Endodermal cell (in vitro differentiated cells): Measurements from ENCODE around the gene TUT4. TPM values are rescaled to one million over a fixed set of nuclear protein-coding genes. Genes with fewer than 3 reads are reported as not detected.

ENCODE experiments used
- DNase-seq: peaks from one replicate; pipeline ENCODE4 v3.0.0-alpha.2; 2017
- H3K27ac ChIP-seq: 2 replicates; pipeline ENCODE4 v1.5.1; 2013; ENCODE audit warnings: mild to moderate bottlenecking, low read depth, low read length, moderate library complexity
- H3K27me3 ChIP-seq: 2 replicates; pipeline ENCODE4 v1.6.1; 2013; ENCODE audit warnings: mild to moderate bottlenecking, low read length, moderate library complexity; ENCODE audit not compliant: insufficient read depth, control insufficient read depth, poor library complexity, severe bottlenecking
- H3K36me3 ChIP-seq: 2 replicates; pipeline ENCODE4 v1.7.0; 2013; ENCODE audit warnings: mild to moderate bottlenecking, low read length, moderate library complexity; ENCODE audit not compliant: control insufficient read depth, insufficient read depth
- H3K4me1 ChIP-seq: one replicate; pipeline ENCODE4 v1.7.0; 2013; ENCODE audit warnings: low read length; ENCODE audit not compliant: control insufficient read depth, insufficient read depth
- H3K4me3 ChIP-seq: 2 replicates; pipeline ENCODE4 v1.5.1; 2013; ENCODE audit warnings: mild to moderate bottlenecking, low read length, moderate library complexity
- H3K9ac ChIP-seq: 2 replicates; pipeline ENCODE4 v1.6.1; 2013; ENCODE audit warnings: mild to moderate bottlenecking, low read length, moderate library complexity; ENCODE audit not compliant: poor library complexity, severe bottlenecking; ENCODE audit errors: extremely low read depth
- H3K9me3 ChIP-seq: 2 replicates; pipeline ENCODE4 v1.6.1; 2013; ENCODE audit warnings: mild to moderate bottlenecking, low read length, moderate library complexity; ENCODE audit not compliant: control insufficient read depth
- H3K27ac Mint-ChIP-seq: 2 replicates; pipeline ENCODE4 v1.8.0; 2020; ENCODE audit warnings: mixed read lengths
- H3K27me3 Mint-ChIP-seq: 2 replicates; pipeline ENCODE4 v1.8.0; 2021; ENCODE audit warnings: mild to moderate bottlenecking, mixed read lengths; ENCODE audit not compliant: insufficient read depth
- H3K36me3 Mint-ChIP-seq: 2 replicates; pipeline ENCODE4 v1.8.0; 2020; ENCODE audit warnings: low read depth, mixed read lengths
- H3K4me1 Mint-ChIP-seq: 2 replicates; pipeline ENCODE4 v1.8.0; 2020; ENCODE audit warnings: mixed read lengths
- H3K4me3 Mint-ChIP-seq: 2 replicates; pipeline ENCODE4 v1.8.0; 2020; ENCODE audit warnings: mild to moderate bottlenecking, moderate library complexity, mixed read lengths
- H3K9me3 Mint-ChIP-seq: 2 replicates; pipeline ENCODE4 v1.8.0; 2020; ENCODE audit warnings: mild to moderate bottlenecking, mixed read lengths
- WGBS, 2 experiments: methylation state at CpG; one replicate each; pipeline versions ENCODE4 v1.1.5 to v1.1.7; 2013; ENCODE audit warnings: missing lambda C conversion rate in 2 of 2, mixed read lengths in 1 of 2; ENCODE audit not compliant: insufficient coverage in 1 of 2, insufficient read length in 1 of 2; 5-methylcytosine and 5-hydroxymethylcytosine counted together
- total RNA-seq, 2 donors: library from RNA; stranded (reverse); fragmentation: NEBNext Ultra II Directional in 1 of 2; extraction: Animal tissue kit (Norgen Biotek cat#: 25700) in 1 of 2; gene quantifications; 2 replicates in 1 of 2; 3 replicates in 1 of 2; pipeline ENCODE4 v1.2.1, GENCODE V29; 2021
- TF ChIP-seq, protein P1 (sequence below): fragments of 200-600 bp; sonication (generic); conservative IDR thresholded peaks from 2 replicates; pipeline ENCODE4 v1.5.0; 2021; ENCODE audit warnings: antibody characterized with exemption, mild to moderate bottlenecking

TUT4 gene
- total RNA-seq, 2 donors from 2014 or later, result 131 to 170 TPM

DNA sequence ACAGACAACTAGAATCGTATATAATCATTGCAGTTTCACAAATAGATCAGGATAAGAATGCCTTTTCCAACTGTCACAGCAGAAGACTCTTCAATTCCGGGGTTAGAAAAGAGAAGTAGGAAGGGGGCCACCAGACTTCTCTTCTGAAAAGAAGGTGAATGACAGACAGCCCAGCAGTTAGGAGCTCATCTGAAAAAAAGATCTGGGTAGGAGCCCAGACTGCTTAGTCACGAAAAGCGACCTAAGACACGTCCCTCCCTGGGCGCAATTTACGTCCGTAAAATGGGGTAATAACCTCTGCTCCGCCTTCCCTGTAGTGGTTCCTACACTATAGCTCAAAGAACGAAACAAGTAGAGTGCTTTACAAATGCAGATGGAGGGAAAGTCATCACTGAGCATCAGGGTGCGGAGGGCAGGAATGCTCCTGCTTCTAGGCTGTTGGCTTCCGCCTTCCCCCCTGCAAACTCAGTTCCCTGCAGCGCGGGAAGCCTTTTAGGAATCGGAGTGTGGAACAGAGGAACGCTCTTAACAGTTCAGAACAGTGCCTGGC lies 149.3 kb downstream of the TUT4 start:
- H3K9ac ChIP-seq, result peak overlapping the region; percentile 97
- Mint-ChIP-seq H3K27me3 (no peaks in the 10 kb centered on the region), H3K27ac (peak overlapping the region; percentile 99), H3K9me3 (no peaks in the 10 kb centered on the region), H3K4me3 (peak overlapping the region; percentile 96), H3K36me3 (peaks cover 49% of the 10 kb centered on the region), H3K4me1 (peaks cover 16% of the 10 kb centered on the region)
- H3K9me3 ChIP-seq, result no peaks in the 10 kb centered on the region
- no peaks in the 10 kb centered on the region for H3K27me3 ChIP-seq
- TF ChIP-seq, protein P1, sequence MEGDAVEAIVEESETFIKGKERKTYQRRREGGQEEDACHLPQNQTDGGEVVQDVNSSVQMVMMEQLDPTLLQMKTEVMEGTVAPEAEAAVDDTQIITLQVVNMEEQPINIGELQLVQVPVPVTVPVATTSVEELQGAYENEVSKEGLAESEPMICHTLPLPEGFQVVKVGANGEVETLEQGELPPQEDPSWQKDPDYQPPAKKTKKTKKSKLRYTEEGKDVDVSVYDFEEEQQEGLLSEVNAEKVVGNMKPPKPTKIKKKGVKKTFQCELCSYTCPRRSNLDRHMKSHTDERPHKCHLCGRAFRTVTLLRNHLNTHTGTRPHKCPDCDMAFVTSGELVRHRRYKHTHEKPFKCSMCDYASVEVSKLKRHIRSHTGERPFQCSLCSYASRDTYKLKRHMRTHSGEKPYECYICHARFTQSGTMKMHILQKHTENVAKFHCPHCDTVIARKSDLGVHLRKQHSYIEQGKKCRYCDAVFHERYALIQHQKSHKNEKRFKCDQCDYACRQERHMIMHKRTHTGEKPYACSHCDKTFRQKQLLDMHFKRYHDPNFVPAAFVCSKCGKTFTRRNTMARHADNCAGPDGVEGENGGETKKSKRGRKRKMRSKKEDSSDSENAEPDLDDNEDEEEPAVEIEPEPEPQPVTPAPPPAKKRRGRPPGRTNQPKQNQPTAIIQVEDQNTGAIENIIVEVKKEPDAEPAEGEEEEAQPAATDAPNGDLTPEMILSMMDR, result no peak
- H3K36me3 ChIP-seq, result peaks cover 43% of the 10 kb centered on the region
- DNase-seq, result peak; percentile 84
- H3K4me3 ChIP-seq, result peak overlapping the region; percentile 97
- H3K27ac ChIP-seq, result peak overlapping the region; percentile 93
- H3K4me1 ChIP-seq, result no peaks in the 10 kb centered on the region
- WGBS, 2 experiments, result 0 to 6% methylated on average over 7 to 16 of the region's 16 CpGs

DNA sequence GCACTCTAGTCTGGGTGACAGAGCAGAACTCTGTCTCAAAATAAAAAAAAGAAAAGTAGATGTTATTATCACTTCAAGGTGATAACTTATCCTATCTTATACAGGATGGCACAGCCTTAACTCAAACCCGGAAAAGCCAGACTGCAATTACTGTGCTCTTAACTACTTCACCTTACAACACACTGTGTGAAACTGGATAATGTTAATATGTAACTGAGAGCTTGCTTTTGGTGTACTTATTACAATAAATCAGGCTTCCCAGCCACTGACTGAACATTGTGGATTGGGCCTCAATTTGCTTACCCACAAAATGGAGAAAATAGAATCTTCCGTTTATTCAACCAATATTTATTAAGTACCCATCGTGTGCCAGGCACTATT lies 150.0 kb downstream of the TUT4 start:
- Histone ChIP-seq H3K9me3 (no peaks in the 10 kb centered on the region), H3K4me1 (no peaks in the 10 kb centered on the region), H3K4me3 (peak overlapping the region; percentile 97), H3K36me3 (peaks cover 37% of the 10 kb centered on the region), H3K9ac (peak overlapping the region; percentile 97), H3K27me3 (no peaks in the 10 kb centered on the region), H3K27ac (no peak overlapping the region)
- TF ChIP-seq, protein P1, result no peak
- peak overlapping the region; percentile 96 for H3K4me3 Mint-ChIP-seq
- H3K4me1 Mint-ChIP-seq, result peaks cover 16% of the 10 kb centered on the region
- 70% methylated on average over 3 of the region's 3 CpGs; no CpG with 5 or more reads in 1 of the 2 experiments for WGBS, 2 experiments
- peaks cover 43% of the 10 kb centered on the region for H3K36me3 Mint-ChIP-seq
- no peak for DNase-seq
- H3K27ac Mint-ChIP-seq, result no peak overlapping the region
- H3K27me3 Mint-ChIP-seq, result no peaks in the 10 kb centered on the region
- H3K9me3 Mint-ChIP-seq, result no peaks in the 10 kb centered on the region

- Mint-ChIP-seq H3K27ac (no peak overlapping the region), H3K4me1 (peaks cover 14% of the 10 kb centered on the region), H3K27me3 (no peaks in the 10 kb centered on the region), H3K9me3 (no peaks in the 10 kb centered on the region), H3K36me3 (peaks cover 45% of the 10 kb centered on the region), H3K4me3 (no peak overlapping the region)
- Histone ChIP-seq H3K4me1 (no peaks in the 10 kb centered on the region), H3K36me3 (peaks cover 48% of the 10 kb centered on the region), H3K27me3 (no peaks in the 10 kb centered on the region), H3K27ac (no peak overlapping the region), H3K9ac (no peak overlapping the region), H3K9me3 (no peaks in the 10 kb centered on the region), H3K4me3 (no peak overlapping the region)
- TF ChIP-seq, protein P1, result no peak
- DNase-seq, result no peak
- 97 to 100% methylated on average over 3 to 5 of the region's 6 CpGs for WGBS, 2 experiments
Measured at GRCh38 chr1:52400131-52400530, 152.8 kb downstream of the TUT4 start.
